Activated CD4-positive, alpha-beta T cell treated with anti-CD3 and anti-CD28 coated beads, Interleukin-10, Interleukin-2, amounts not matched to agents 100 ng/mL and 50 ng/mL, durations not matched to agents 16 hours and 8 hours (primary cell): ENCODE results near the gene S100A8.
"Not testable (repeated sequence)": the region's sequence is repeated elsewhere in the genome, so short reads cannot be mapped to it uniquely, and the experiment has no call there.

ENCODE experiments used
- DNase-seq: peaks from one replicate; pipeline ENCODE4 v3.0.0-alpha.2; 2020

The S100A8 gene

DNA sequence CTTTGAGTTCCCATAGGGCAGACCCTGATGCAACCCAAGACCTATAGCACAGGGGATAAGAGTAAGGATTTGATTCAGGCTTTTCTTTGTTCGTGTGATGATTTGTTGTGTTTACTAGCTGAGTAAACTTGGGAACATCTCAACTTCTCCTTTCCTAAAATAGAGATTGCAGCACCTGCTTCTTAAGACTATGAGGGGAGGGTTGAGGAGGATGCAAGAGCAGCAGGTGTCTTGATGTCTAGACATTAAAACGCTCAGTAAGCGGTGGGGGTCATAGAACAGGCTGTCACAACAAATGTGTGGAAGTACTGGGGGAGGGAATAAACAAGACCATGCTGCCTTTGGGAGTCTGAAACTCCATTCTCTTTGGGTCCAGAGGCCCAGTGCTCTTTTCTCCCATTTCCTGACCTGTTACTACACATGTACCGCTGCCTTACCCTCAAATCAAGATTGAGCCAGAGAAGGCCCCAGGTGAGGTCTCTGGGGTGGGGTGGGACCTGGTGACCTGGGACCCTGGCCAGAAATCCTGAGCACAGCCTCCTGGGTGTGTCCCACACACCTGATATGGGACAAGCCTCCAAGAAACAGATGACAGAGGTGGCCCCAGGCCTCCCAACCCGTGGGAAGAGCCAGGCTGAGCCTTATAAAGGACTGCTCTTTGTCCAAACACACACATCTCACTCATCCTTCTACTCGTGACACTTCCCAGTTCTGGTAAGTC, 25.1 kb upstream of the S100A8 start, which contains the start of gene S100A7A:
Gene S100A7A, plus strand, starts transcription at position 671 of the 721 bp plus-strand sequence. CDS start 1,563 bp downstream, outside the sequence.
- no peak for DNase-seq

DNA sequence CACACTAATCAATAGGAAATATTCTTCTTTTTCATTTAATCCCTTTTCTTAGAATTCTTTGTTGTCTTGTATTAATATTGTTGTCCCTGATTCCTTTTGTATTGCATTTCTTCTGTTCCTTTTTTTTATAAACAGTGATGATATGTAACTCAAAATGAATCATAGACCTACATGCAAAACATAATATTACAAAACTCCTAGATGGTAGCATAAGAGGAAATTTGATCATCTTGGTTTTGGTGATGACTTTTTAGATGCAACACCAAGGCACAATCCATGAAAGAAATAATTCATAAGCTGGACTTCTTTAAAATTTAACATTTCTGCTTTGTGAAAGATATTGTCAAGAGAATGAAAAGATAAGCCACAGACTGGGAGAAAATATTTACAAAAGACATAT, 23.1 kb upstream of the S100A8 start:
- DNase-seq, result not testable (repeated sequence)

DNA sequence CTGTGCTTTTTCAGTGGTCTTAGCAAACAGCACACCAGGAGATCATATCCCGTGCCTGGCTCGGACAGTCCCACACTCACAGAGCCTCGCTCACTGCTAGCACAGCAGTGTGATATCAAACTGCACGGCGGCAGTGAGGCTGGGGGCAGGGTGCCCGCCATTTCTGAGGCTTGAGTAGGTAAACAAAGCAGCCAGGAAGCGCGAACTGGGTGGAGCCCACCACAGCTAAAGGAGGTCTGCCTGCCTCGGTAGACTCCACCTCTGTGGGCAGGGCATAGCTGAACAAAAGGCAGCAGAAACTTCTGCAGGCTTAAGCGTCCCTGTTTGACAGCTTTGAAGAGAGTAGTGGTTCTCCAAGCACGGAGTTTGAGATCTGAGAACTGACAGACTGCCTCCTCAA, 16.4 kb upstream of the S100A8 start:
- DNase-seq, result not testable (repeated sequence)

DNA sequence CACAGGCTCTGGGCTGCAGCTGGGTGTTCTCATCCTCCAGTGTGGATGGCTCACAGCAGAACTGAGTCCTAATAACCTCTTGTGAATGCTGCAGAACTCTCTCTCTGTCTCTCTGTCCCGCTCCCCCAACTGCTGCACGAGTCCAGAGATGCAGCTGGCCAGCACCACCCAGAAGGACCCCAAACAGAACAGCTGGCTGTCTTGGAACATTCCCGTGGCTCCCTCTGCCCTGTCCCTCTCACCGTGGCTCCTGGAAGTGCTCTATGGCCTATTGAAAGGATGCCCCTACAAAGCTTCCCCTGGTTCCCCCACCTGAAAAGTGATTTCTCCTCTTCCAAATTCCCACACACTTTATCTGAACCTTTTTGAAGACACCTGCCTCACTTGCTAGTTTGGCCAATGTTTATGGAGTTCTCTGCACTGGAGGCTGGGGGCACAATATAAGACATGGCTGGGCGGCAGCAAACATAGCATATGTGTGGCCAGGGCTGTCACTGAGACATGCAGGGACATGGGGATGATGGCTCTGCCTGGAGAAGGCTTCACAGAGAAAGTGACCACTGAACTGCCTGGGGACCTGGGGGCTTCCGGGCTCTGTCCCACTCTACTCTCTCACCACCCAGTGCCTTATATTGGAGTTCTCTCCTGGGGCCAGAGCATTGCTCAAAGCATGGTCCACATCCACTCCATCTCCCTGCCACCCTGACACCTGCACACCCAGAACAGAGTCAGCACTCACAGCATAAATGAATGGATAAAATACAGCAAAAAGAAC, 15.1 kb upstream of the S100A8 start:
- not testable (repeated sequence) for DNase-seq

DNA sequence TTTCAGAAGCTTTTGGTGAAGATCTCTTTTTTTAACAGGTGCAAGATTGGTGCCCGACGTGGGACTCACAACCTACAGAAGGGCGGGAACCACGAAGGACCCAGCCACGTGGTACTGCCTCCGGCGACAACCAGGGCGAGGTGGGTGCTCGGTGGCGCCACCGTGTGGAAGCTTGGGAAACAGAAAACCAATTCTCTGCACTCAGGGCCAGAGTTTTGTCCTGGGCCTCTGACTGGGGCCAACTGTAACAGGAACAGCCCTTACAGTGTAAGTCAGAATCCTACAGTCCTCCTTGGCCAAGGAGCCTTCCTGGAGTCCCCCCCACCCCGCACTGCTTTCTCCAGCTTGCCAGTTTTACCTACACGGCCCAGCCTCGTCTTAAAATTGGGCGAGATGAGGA, 13.9 kb upstream of the S100A8 start:
- DNase-seq, result peak; percentile 58

DNA sequence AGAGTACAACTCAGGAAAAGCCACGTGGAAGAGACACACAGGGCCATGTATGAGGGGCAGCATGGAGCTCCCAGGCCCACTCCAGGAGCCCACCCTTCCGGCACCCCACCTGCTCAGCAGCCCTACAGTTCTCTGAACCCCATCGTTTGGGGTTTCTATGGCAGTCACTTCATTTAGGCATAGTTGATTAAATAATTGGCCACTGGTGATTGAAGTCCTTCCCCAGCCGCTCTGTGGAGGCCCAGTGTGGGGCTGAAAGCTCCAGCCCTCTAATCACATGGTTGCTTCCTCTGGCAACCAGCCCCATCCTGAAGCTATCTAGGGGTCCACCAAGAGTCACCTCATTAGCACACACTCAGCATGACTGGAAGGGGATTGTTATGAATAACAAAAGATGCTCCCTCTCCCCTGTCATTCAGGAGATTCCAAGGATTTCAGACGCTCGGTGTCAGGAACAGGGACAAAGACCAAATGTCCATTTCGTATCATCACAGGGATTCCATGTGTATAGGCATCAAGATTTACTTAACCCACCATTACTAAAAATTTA, 13.3 kb upstream of the S100A8 start:
- DNase-seq, result no peak

DNA sequence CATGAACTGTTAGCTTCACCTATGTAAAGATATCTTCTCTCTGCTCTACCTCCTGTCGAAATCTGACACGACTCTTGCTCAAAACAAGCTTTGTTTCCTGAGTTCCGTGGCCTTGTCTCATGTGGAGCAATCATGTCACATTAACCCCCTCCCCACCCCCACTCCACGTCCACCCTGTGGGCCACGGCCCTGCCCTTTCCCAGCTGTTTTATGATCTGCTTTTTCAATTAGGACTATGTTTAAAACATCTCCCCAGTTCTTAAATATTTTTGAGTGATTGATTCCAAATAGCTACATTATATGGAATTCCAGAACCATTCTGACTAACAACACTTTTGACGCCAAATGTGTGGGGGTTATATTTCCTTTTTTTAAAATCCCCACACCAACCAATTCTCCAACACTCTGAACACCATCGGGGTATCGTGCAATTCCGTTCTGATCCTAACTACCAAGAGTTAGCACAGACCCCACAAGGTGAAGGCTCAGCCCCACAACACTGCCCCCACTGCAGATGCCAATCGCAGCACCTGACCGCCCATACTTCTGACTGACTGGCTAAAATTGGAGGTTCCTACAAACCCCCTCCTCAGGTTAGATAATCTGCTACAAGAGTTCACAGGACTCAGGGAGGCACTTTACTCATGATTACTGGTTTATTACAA, 12.7 kb upstream of the S100A8 start:
- no peak for DNase-seq

DNA sequence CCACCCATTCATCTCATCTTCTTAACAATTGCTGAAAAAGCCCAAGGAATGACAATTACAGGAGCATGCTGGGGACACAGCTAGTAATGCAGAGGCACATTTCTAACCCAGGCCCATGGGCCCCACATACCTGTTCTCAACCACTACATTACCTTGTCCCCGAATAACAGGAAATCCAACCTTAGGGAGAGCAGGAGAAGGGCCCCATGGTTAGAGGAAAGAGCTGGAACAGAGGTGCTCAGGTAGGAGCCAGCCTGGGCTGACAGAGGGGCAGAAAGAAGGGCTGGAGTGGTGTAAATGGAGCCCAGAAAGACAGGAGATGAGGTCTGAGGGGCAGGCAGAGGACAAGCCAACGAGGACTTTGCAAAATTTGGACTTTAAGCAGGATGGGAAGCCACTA, 11.4 kb upstream of the S100A8 start:
- no peak for DNase-seq

DNA sequence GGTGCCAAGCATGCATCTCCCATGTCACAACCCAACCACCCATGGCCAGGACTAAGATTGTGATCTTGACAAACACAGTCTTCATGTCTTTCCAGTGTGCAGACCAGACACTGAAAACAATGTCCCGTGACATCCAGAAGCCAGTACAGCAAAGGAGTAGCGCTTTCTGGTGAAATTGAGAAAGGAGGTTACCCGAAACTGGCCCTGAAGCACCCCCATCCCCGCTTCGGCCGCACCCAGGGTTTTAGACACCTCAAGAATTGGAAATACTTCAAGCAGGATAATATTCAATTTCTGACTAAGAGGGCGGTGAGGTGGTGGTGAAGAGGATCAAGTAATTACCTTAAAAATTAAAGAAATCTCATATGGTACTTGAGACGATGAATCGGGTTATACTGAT, 10.6 kb upstream of the S100A8 start:
- no peak for DNase-seq

DNA sequence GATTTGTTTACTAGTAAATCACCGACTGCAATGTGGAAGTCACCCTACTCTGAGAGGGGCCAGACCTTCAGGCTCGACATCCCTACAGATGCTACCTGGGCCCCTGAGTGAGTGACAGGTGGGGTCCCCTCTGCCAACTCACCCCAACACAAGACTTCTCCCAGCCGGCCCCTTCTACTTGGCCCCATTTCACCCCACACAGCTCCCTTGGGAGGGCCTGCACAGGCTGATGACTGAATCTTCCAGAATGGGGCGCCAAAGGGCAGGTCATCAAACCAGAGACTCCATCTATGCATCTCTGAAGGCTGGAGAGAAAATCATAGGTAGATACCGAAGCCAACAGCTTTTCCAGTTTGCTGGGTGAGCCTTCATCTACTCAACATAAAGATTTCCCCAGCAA, 9.4 kb upstream of the S100A8 start:
- DNase-seq, result no peak

DNA sequence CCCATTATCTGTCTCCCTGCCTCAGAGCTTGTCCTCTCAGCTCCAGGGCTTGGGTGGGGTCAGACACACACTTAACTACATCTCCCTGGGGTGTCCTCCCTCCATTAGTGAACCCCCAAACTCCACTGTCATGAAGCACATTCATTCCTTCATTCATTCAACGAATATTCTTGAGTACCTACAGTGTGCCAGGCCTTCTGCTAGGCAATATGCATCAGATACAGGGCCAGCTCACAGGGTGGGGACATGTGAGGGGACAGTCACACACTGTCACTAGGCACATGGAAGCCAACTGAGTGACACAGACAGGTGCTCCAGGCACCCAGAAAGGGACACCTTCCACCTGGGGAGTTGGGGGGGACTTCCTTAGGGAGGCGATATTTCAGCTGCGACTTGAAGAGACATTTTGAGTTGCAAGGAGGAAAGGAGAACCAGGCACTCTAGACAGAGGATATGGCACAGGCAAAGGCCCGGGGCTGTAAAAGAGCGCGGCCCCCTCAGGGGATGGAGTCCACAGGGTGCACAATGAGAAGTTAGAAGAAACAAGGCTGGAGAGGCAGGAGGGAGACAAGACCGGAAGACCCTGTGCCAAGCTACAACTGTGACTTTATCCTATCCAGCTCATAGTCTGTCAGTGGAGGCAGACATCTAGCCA, 8.7 kb upstream of the S100A8 start:
- DNase-seq, result no peak

DNA sequence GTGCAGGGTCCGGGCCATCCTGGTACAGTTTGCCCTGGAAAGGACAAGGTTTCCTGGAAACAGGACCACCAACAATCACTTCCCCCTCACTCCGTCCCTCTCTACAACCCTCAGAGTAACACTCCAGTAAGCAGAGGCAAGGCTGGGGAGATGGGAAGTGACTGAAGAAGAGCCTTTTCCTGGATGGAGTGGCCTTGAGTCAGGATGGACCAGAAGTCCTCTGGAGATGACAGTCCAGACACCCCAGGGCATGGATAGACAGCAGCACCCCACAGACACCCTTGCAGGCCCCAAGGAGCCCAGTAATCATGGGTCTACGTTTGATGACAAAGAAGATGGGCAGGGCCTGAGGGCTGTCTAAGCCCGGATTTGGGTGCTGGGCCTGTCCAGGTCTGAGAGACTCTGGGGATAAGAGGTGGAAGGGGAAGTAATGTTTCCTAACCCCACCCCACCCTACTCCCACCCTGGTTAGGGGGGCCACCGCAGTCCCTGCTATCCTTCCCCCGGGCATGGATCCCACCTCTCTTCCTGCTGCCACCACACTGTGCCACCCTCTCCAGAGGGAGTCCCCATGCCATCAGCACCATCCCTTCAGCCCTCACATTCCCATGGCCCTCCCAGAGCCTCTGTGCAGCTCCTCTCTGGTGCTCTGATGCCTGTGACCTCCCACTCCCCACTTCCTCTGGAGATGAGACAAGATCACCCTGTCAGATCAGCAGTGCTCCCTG, 7.2 kb upstream of the S100A8 start:
- DNase-seq, result no peak

DNA sequence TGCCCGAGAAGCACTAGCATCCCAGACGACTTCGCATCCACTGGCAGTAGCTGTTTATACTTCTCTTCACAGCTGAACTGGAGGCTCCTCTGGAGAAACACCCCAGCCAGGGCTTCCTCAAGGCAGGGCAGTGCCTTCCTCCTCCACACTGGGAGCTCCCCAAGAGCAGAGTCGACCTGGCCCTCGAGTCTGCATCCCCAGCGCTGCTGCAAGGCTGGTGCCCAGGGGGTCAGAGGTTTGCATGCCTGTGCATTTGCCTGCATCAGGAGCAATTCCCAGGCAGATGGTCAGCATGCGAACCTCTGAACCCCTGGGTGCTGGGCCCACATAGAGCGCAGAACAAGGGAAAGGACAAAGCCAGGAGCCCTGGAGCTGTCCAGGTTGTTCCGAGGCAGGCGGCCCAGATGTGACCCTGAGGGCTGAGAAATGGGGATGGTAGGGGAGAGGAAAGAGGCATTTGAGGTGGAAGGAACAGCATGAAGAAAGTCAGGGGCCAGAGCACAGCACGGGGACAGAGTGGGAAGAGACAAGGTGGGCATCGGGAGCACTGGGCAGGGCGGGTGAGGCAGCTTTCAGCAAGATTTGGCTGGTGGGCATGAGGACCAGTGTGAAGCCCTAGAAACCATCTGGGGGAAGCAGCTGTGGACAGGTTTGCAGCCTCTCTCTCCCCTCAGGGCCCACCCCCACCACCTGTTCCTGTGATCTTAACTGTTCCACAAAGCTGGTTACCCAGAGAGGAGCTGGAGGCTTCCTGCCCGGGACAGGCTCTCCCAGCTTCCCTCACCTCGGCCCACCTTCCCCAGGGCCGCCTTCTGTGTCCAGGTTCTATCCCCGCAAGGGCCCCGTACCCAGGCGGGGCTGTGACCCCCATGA, 6.4 kb upstream of the S100A8 start:
- no peak for DNase-seq

DNA sequence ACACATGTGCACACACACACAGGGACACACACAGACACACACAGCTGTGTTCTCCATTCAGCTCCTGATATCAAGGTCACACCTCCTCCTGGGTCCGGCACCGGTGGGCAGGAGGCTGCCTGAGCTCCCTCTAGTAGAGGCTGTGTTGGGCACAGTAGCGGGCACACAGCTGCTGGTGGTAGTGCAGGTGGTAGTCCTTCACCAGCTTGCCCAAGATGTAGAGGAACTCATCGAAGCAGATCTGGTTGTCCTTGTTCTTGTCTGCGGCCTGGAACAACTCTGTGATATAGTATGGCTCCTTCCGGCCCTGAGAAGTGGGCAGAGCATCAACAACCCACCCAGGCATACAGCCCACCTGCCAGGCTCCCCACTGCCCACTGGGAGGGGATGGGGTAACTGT, 5.6 kb upstream of the S100A8 start:
- no peak for DNase-seq

DNA sequence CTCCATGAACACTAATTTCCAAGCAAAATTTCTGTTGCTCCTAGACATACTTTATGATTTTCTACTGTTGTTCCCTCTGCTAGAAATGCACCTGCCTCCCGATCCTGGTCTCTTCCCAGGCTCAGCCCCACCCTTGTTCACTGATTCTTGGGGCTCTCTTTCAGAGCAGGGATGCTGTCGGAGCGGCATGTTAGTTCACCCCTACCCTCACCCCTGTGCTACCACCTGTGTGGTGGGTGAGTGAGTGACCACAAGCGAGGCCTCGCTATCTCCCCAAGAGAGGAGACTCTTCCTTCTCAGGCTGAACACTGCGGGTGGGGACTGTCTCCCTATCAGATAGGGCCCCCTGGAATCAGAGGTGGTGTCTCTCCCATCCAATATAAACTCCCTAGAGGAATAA, 4.9 kb upstream of the S100A8 start:
- DNase-seq, result no peak

DNA sequence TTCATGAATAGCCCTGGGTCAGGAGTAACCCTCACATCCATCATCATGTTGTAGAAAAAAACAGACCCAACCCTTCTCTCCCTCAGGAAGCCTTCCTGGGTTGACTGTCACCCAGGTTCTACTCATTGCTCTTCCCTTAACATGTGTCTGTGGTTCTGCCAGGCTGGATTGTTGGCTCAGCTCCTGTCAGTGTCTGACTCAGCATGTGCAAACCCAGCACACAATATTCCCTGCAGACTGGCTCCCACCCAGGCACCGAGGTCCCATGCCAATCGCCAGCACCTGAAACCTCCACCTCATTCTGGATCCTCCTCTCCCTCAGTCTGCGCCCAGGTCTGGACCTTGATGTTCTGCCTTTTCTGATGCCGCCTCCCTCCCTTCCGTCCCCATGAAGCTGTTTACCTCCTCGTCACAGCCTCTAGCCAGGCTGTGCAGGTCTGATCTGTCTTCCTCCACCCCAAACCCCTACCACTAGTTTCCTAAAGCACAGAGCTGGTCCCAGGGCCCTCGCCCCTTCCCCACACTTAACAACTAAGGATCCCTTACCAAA, 4.3 kb upstream of the S100A8 start:
- DNase-seq, result no peak

DNA sequence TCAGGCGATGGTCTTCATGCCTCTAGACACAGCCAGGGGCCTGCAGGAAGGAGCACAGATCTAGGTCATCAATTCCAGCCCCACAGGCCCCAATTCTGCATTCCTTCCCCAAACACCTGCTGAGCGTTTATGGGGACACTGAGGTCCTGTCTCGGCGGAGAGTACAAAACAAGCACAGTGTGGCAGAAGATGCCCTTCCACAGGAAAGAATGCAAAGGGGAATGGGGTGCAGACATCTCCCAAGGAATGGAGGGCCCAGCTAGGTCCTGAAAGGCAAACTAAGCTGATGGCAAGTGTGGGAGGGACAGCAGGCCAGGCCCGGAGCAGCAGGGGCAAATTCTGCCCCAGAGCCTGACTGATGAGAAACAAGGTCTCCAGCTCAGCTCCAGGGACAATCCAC, 3.5 kb upstream of the S100A8 start:
- DNase-seq, result no peak

DNA sequence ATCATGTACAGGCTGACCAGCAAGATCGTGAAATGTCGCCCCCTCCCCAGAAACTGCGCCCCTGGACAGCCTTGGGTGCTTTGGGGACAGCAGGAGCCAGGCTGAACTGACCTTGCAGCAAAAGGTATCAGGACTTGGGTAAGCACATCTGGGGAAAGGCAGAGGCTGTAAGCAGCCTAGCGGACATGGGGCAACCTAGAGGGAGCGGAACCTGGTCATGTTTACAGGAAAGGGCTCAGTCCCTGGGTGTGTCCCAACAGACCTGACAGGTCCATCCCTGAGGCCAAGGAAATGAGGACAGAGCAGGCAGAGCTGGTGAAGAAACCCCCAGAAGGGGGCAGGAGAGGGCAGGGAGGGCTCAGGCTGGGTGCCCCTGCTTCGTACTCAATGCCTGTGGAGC, 3.1 kb upstream of the S100A8 start:
- DNase-seq, result no peak

DNA sequence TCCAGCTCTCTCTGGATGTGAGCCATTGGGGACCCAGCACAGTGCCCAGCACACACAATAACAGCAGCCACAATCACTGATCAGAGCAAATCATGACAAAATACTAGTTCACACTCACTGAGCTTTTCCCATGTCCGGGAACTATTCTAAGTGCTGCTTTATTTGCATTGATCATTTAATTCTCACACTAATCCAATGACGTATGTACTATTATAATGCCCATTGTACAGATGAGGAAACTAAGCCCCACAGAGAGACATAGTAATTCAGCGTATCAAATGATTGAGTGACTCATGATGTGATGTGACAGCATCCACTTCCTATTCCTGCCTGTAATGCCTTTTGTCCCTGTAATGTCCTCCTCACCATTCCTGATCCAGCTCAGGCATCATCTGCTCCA, 1.9 kb upstream of the S100A8 start:
- no peak for DNase-seq

DNA sequence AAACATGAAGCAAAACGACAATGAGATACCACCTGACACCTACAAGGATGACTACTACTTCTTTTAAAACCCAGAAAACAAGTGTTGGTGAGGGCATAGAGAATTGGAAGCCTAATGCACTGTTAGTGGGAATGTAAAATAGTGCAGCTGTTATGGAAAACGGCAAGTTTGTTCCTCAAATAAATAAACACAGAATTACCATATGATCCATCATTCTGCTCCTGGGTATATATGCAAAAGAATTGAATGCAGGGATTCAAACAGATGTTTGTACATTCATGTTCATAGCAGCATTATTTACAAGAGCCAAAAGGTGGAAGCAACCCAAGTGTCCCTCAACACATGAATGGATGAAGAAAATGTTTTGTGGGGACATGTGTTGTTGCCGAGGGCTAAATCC, 1.4 kb upstream of the S100A8 start:
- DNase-seq, result no peak
